GM23338 (cell line): ENCODE measurements around the gene AGBL4. TPM values are rescaled to one million over a fixed set of nuclear protein-coding genes. Genes with fewer than 3 reads are reported as not detected.
A peak's percentile ranks its signal among the peaks of the same experiment; 100 is the strongest.

Experiments
- ATAC-seq: fragments of 200-7000 bp; cut with Tn5 transposase; 3 replicates; pipeline ENCODE4 v1.9.1; 2020
- DNase-seq: peaks from one replicate; pipeline ENCODE4 v3.0.0-alpha.2; 2015; ENCODE audit warnings: low spot score
- H2AFZ ChIP-seq: fragments of 200-600 bp; sonication (generic); 2 replicates; pipeline ENCODE4 v1.8.0; 2016; ENCODE audit warnings: antibody characterized with exemption, mild to moderate bottlenecking, moderate library complexity
- H3F3A ChIP-seq: fragments of 200-600 bp; sonication (generic); replicated peaks from 2 replicates; pipeline ENCODE4 v1.8.0; 2017; ENCODE audit warnings: antibody characterized with exemption, mixed run types, low read depth
- H3K27ac ChIP-seq: fragments of 200-600 bp; sonication (generic); 2 replicates; pipeline ENCODE4 v1.6.1; 2016; ENCODE audit warnings: low read depth
- H3K27me3 ChIP-seq: fragments of 200-600 bp; sonication (generic); 2 replicates; pipeline ENCODE4 v1.8.0; 2016; ENCODE audit warnings: mild to moderate bottlenecking, mixed run types, moderate library complexity; ENCODE audit not compliant: insufficient read depth
- H3K36me3 ChIP-seq: fragments of 200-600 bp; sonication (generic); 2 replicates; pipeline ENCODE4 v1.8.0; 2016; ENCODE audit warnings: mild to moderate bottlenecking; ENCODE audit not compliant: insufficient read depth
- H3K4me1 ChIP-seq: fragments of 200-600 bp; sonication (generic); 2 replicates; pipeline ENCODE4 v1.8.0; 2016; ENCODE audit warnings: mild to moderate bottlenecking, moderate library complexity; ENCODE audit not compliant: insufficient read depth
- H3K4me2 ChIP-seq: fragments of 200-600 bp; sonication (generic); 2 replicates; pipeline ENCODE4 v1.7.1; 2017; ENCODE audit warnings: mixed run types
- H3K4me3 ChIP-seq: fragments of 200-600 bp; sonication (generic); 2 replicates; pipeline ENCODE4 v1.6.1; 2016; ENCODE audit warnings: mixed run types
- H3K79me2 ChIP-seq: fragments of 200-600 bp; sonication (generic); replicated peaks from 2 replicates; pipeline ENCODE4 v1.8.0; 2017; ENCODE audit warnings: mild to moderate bottlenecking; ENCODE audit not compliant: insufficient read depth
- H3K9me2 ChIP-seq: fragments of 200-600 bp; sonication (generic); 2 replicates; pipeline ENCODE4 v1.8.0; 2017; ENCODE audit not compliant: insufficient read depth
- H4K20me1 ChIP-seq: fragments of 200-600 bp; sonication (generic); replicated peaks from 2 replicates; pipeline ENCODE4 v1.8.0; 2017; ENCODE audit warnings: mild to moderate bottlenecking; ENCODE audit not compliant: insufficient read depth
- H3K27ac Mint-ChIP-seq: 2 replicates; pipeline ENCODE4 v1.8.0; 2020; ENCODE audit warnings: inconsistent platforms, mild to moderate bottlenecking, moderate library complexity, mixed read lengths
- H3K27me3 Mint-ChIP-seq: 3 replicates; pipeline ENCODE4 v1.8.0; 2022; ENCODE audit warnings: low read depth, mild to moderate bottlenecking, moderate library complexity, mixed read lengths, inconsistent platforms; ENCODE audit not compliant: insufficient read depth, poor library complexity
- H3K36me3 Mint-ChIP-seq: 3 replicates; pipeline ENCODE4 v1.8.0; 2021; ENCODE audit warnings: low read depth, mild to moderate bottlenecking, inconsistent platforms, moderate library complexity, mixed read lengths
- H3K4me1 Mint-ChIP-seq: 3 replicates; pipeline ENCODE4 v1.8.0; 2020; ENCODE audit warnings: mild to moderate bottlenecking, inconsistent platforms, mixed read lengths
- H3K4me3 Mint-ChIP-seq: 3 replicates; pipeline ENCODE4 v1.8.0; 2021; ENCODE audit warnings: moderate library complexity, mild to moderate bottlenecking, inconsistent platforms, mixed read lengths
- H3K9me3 Mint-ChIP-seq: 3 replicates; pipeline ENCODE4 v1.8.0; 2020; ENCODE audit warnings: moderate library complexity, mild to moderate bottlenecking, inconsistent platforms, mixed read lengths
- CREB1 ChIP-seq: fragments of 250-450 bp; sonication (Bioruptor Pico); IDR thresholded peaks from 2 replicates; pipeline ENCODE4 v1.5.0; 2020; ENCODE audit warnings: low read depth, mild to moderate bottlenecking, moderate library complexity
- EZH2 ChIP-seq: fragments of 200-600 bp; sonication (generic); IDR thresholded peaks from one replicate; pipeline ENCODE4 v1.8.0; 2017; ENCODE audit warnings: antibody characterized with exemption, mild to moderate bottlenecking, low read depth; ENCODE audit not compliant: unreplicated experiment
- EZH2phosphoT487 ChIP-seq: fragments of 200-600 bp; sonication (generic); IDR thresholded peaks from one replicate; pipeline ENCODE4 v1.8.1; 2018; ENCODE audit warnings: antibody characterized with exemption; ENCODE audit not compliant: unreplicated experiment
- JUNB ChIP-seq: IDR thresholded peaks from one replicate; pipeline ENCODE4 v1.6.1; 2016; ENCODE audit warnings: antibody characterized with exemption; ENCODE audit not compliant: unreplicated experiment
- STAT1 ChIP-seq: IDR thresholded peaks from one replicate; pipeline ENCODE4 v1.6.1; 2016; ENCODE audit warnings: antibody characterized with exemption; ENCODE audit not compliant: unreplicated experiment
- ZNF114 ChIP-seq: fragments of 250-450 bp; sonication (Bioruptor Pico); IDR thresholded peaks from 2 replicates; pipeline ENCODE4 v1.5.0; 2020; ENCODE audit warnings: mild to moderate bottlenecking, moderate library complexity
- ZNF331 ChIP-seq: fragments of 250-450 bp; sonication (Bioruptor Pico); IDR thresholded peaks from 2 replicates; pipeline ENCODE4 v1.5.0; 2020; ENCODE audit warnings: low read depth, mild to moderate bottlenecking, moderate library complexity
- ZNF462 ChIP-seq: fragments of 250-450 bp; sonication (Bioruptor Pico); IDR thresholded peaks from 2 replicates; pipeline ENCODE4 v1.5.0; 2020; ENCODE audit warnings: mild to moderate bottlenecking, moderate library complexity
- polyA plus RNA-seq: library from polyadenylated mRNA; unstranded; fragments of >200 nt; fragmentation: Nextera tagmentation; extraction: Ambion mirVana; gene quantifications from 2 replicates; pipeline ENCODE4 v1.2.1, GENCODE V29; 2016
- total RNA-seq: library from RNA; depleted of rRNA; stranded (reverse); fragments of >200 nt; shearing (Covaris generic); gene quantifications from 2 replicates; pipeline ENCODE4 v1.2.3, GENCODE V29; 2014
- TF ChIP-seq, protein P1 (sequence below): IDR thresholded peaks from 2 replicates; pipeline ENCODE4 v1.6.1; 2016; ENCODE audit warnings: antibody characterized with exemption
- TF ChIP-seq, protein P2 (sequence below), 2 experiments: fragments of 200-600 bp in 1 of 2; sonication (generic) in 1 of 2; conservative IDR thresholded peaks; 2 replicates each; pipeline versions ENCODE4 v1.5.1 to v1.6.1; 2016 to 2017; ENCODE audit warnings: antibody characterized with exemption in 2 of 2, low read depth in 2 of 2, mild to moderate bottlenecking in 2 of 2, moderate library complexity in 1 of 2

AGBL4 gene
- total and polyA plus RNA-seq, 2 experiments from 2014 or later: 0.91 to 1.5 TPM

- peak; percentile 83 for DNase-seq
- no peaks in the 10 kb centered on the region for H3K36me3 ChIP-seq
- Mint-ChIP-seq H3K9me3 (no peaks in the 10 kb centered on the region), H3K36me3 (no peaks in the 10 kb centered on the region), H3K4me1 (no peaks in the 10 kb centered on the region), H3K4me3 (no peak overlapping the region), H3K27me3 (no peaks in the 10 kb centered on the region), H3K27ac (no peak overlapping the region)
- no peaks in the 10 kb centered on the region for H3F3A ChIP-seq
- TF ChIP-seq, protein P1, sequence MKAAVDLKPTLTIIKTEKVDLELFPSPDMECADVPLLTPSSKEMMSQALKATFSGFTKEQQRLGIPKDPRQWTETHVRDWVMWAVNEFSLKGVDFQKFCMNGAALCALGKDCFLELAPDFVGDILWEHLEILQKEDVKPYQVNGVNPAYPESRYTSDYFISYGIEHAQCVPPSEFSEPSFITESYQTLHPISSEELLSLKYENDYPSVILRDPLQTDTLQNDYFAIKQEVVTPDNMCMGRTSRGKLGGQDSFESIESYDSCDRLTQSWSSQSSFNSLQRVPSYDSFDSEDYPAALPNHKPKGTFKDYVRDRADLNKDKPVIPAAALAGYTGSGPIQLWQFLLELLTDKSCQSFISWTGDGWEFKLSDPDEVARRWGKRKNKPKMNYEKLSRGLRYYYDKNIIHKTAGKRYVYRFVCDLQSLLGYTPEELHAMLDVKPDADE: no peak
- TF ChIP-seq, protein P2, sequence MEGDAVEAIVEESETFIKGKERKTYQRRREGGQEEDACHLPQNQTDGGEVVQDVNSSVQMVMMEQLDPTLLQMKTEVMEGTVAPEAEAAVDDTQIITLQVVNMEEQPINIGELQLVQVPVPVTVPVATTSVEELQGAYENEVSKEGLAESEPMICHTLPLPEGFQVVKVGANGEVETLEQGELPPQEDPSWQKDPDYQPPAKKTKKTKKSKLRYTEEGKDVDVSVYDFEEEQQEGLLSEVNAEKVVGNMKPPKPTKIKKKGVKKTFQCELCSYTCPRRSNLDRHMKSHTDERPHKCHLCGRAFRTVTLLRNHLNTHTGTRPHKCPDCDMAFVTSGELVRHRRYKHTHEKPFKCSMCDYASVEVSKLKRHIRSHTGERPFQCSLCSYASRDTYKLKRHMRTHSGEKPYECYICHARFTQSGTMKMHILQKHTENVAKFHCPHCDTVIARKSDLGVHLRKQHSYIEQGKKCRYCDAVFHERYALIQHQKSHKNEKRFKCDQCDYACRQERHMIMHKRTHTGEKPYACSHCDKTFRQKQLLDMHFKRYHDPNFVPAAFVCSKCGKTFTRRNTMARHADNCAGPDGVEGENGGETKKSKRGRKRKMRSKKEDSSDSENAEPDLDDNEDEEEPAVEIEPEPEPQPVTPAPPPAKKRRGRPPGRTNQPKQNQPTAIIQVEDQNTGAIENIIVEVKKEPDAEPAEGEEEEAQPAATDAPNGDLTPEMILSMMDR (conservative IDR thresholded peaks at IDR 0.05; ENCODE audit: low read depth in 2 of 2): peak; percentile 81 to 90
- no peaks in the 10 kb centered on the region for H3K4me1 ChIP-seq
- H3K27me3 ChIP-seq: no peaks in the 10 kb centered on the region
- no peak overlapping the region for H3K27ac ChIP-seq
- H2AFZ ChIP-seq: no peak overlapping the region
- peak; percentile 99 for ATAC-seq
- no peaks in the 10 kb centered on the region for H3K79me2 ChIP-seq
- H3K4me3 ChIP-seq: no peak overlapping the region
- no peaks in the 10 kb centered on the region for H4K20me1 ChIP-seq
- no peak overlapping the region for H3K4me2 ChIP-seq
- H3K9me2 ChIP-seq: no peaks in the 10 kb centered on the region
These were observed 1206.1 kb downstream of the AGBL4 start for GRCh38 chr1:48817505-48818114.

DNA sequence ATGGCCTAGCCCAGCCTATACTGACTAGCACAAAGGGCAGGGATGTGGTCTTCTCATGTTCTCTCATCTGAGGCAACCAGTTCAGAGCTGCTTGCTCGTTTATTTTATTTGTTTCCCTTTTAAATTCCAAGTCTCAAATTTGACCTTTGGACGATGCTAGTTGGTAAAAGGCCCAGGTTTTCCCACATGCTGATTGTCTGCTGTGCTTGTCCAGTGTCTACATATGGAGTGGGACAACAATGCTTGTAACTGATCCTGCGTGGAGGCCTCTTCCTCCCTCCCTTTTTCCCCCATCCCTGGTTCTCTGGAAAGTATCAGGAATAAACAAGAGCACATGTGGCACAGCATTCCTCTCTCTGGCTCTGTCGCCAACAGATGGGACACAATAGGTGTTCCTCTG is 1213.0 kb downstream of the AGBL4 start:
- Histone ChIP-seq H3F3A (no peaks in the 10 kb centered on the region), H2AFZ (no peak overlapping the region), H3K79me2 (no peaks in the 10 kb centered on the region), H3K4me1 (peaks cover 6% of the 10 kb centered on the region; the same call in 1 of the 2 replicates), H3K27ac (no peak overlapping the region), H3K27me3 (no peaks in the 10 kb centered on the region), H4K20me1 (no peaks in the 10 kb centered on the region), H3K4me2 (no peak overlapping the region), H3K9me2 (0 out of 2 replicates have a peak, but pooled peaks cover 8% of the 10 kb centered on the region), H3K4me3 (no peak overlapping the region), H3K36me3 (no peaks in the 10 kb centered on the region)
- Mint-ChIP-seq H3K27me3 (peaks cover 2% of the 10 kb centered on the region), H3K4me3 (no peak overlapping the region), H3K4me1 (peaks cover 6% of the 10 kb centered on the region), H3K36me3 (no peaks in the 10 kb centered on the region), H3K9me3 (no peaks in the 10 kb centered on the region), H3K27ac (no peak overlapping the region)
- DNase-seq (no peak), ATAC-seq (no peak)
- TF ChIP-seq EZH2: no peak
- TF ChIP-seq, protein P2 (conservative IDR thresholded peaks at IDR 0.05; ENCODE audit: low read depth in 2 of 2): no peak
- no peak for TF ChIP-seq ZNF331 (CRISPR knock-in tag)
- TF ChIP-seq JUNB: no peak
- TF ChIP-seq EZH2phosphoT487: no peak
- TF ChIP-seq ZNF462 (CRISPR knock-in tag): no peak
- TF ChIP-seq ZNF114 (CRISPR knock-in tag): no peak
- no peak for TF ChIP-seq STAT1
- no peak for TF ChIP-seq CREB1 (CRISPR knock-in tag)
